OCI-LY1 (cell line): ENCODE data around the gene FAM221A.
"Not testable (repeated sequence)": the region's sequence is repeated elsewhere in the genome, so short reads cannot be mapped to it uniquely, and the experiment has no call there.

Source experiments
- H2AFZ ChIP-seq: fragments of 200-600 bp; sonication (generic), shearing (Covaris generic); 2 replicates; pipeline ENCODE4 v1.6.0; 2014; ENCODE audit warnings: antibody characterized with exemption, mild to moderate bottlenecking, low read length
- H3F3A ChIP-seq: fragments of 200-600 bp; sonication (generic), shearing (Covaris generic); 2 replicates; pipeline ENCODE4 v1.6.0; 2014; ENCODE audit warnings: mild to moderate bottlenecking, antibody characterized with exemption, low read length, moderate library complexity; ENCODE audit not compliant: insufficient read depth
- H3K27ac ChIP-seq: fragments of 200-600 bp; sonication (generic); 2 replicates; pipeline ENCODE4 v1.5.1; 2014; ENCODE audit warnings: low read length, mixed run types, mild to moderate bottlenecking, low read depth; ENCODE audit not compliant: poor library complexity, severe bottlenecking
- H3K27me3 ChIP-seq: fragments of 200-600 bp; sonication (generic); 2 replicates; pipeline ENCODE4 v1.6.0; 2014; ENCODE audit warnings: antibody characterized with exemption, mild to moderate bottlenecking, low read length, moderate library complexity; ENCODE audit not compliant: insufficient read depth
- H3K36me3 ChIP-seq: fragments of 200-600 bp; sonication (generic); 2 replicates; pipeline ENCODE4 v1.6.1; 2014; ENCODE audit warnings: mild to moderate bottlenecking, antibody characterized with exemption, low read length, moderate library complexity, mixed read lengths; ENCODE audit not compliant: insufficient read depth
- H3K4me1 ChIP-seq: fragments of 200-600 bp; sonication (generic); 2 replicates; pipeline ENCODE4 v1.5.1; 2014; ENCODE audit warnings: mild to moderate bottlenecking, low read length, moderate library complexity; ENCODE audit not compliant: insufficient read depth, severe bottlenecking
- H3K4me2 ChIP-seq: fragments of 200-600 bp; sonication (generic), shearing (Covaris generic); 2 replicates; pipeline ENCODE4 v1.6.1; 2014; ENCODE audit warnings: low read length
- H3K4me3 ChIP-seq: fragments of 200-600 bp; sonication (generic); 2 replicates; pipeline ENCODE4 v1.5.1; 2014; ENCODE audit warnings: low read length, low read depth, mild to moderate bottlenecking, mixed read lengths; ENCODE audit not compliant: poor library complexity, severe bottlenecking
- H3K79me2 ChIP-seq: fragments of 200-600 bp; shearing (Covaris generic); 2 replicates; pipeline ENCODE4 v1.6.1; 2016; ENCODE audit warnings: mixed run types, low read length, mixed read lengths; ENCODE audit not compliant: insufficient read depth
- H3K9ac ChIP-seq: fragments of 200-600 bp; sonication (generic), shearing (Covaris generic); 2 replicates; pipeline ENCODE4 v1.6.1; 2014; ENCODE audit warnings: mild to moderate bottlenecking, low read length, mixed read lengths
- H3K9me2 ChIP-seq: fragments of 200-600 bp; sonication (generic), shearing (Covaris generic); 2 replicates; pipeline ENCODE4 v1.6.1; 2014; ENCODE audit warnings: low read depth, mild to moderate bottlenecking, low read length, mixed read lengths
- H3K9me3 ChIP-seq: fragments of 200-600 bp; shearing (Covaris generic); 2 replicates; pipeline ENCODE4 v1.6.1; 2014; ENCODE audit warnings: low read length, mixed read lengths
- H4K20me1 ChIP-seq: fragments of 200-600 bp; sonication (generic), shearing (Covaris generic); 2 replicates; pipeline ENCODE4 v1.6.0; 2016; ENCODE audit warnings: mild to moderate bottlenecking, low read length; ENCODE audit not compliant: insufficient read depth
- CTCF ChIP-seq: fragments of 200-600 bp; sonication (generic), shearing (Covaris generic); IDR thresholded peaks from 2 replicates; pipeline ENCODE4 v1.5.1; 2017; ENCODE audit warnings: mild to moderate bottlenecking, antibody characterized with exemption, low read length, moderate library complexity, mixed read lengths
- EZH2 ChIP-seq: fragments of 200-600 bp; sonication (generic), shearing (Covaris generic); IDR thresholded peaks from 2 replicates; pipeline ENCODE4 v1.8.0; 2017; ENCODE audit warnings: borderline replicate concordance, mixed run types, mild to moderate bottlenecking, antibody characterized with exemption, low read length, moderate library complexity, mixed read lengths

Gene FAM221A

GRCh38 chr7:23680414-23681405, 711 bp downstream of the FAM221A start:
- no peaks in the 10 kb centered on the region for H3K79me2 ChIP-seq
- no peak for TF ChIP-seq CTCF
- no peak for TF ChIP-seq EZH2
- H3K4me3 ChIP-seq: peak overlapping the region; percentile 85
- H3K9me2 ChIP-seq: no peaks in the 10 kb centered on the region
- 0 out of 2 replicates have a peak, but pooled peaks cover 3% of the 10 kb centered on the region for H3K9me3 ChIP-seq
- no peaks in the 10 kb centered on the region; the same call in 1 of the 2 replicates for H3K36me3 ChIP-seq
- no peaks in the 10 kb centered on the region; the same call in 1 of the 2 replicates for H3K27me3 ChIP-seq
- H3F3A ChIP-seq: peaks cover 7% of the 10 kb centered on the region; the same call in 1 of the 2 replicates
- H4K20me1 ChIP-seq: no peaks in the 10 kb centered on the region
- peak overlapping the region; percentile 83 for H3K9ac ChIP-seq
- H2AFZ ChIP-seq: peak overlapping the region; percentile 68
- peaks cover 27% of the 10 kb centered on the region for H3K4me1 ChIP-seq
- peak overlapping the region; percentile 54 for H3K27ac ChIP-seq
- peak overlapping the region; percentile 88 for H3K4me2 ChIP-seq

GRCh38 chr7:23684041-23684440, 4.0 kb downstream of the FAM221A start:
- H3K9me2 ChIP-seq, H3F3A ChIP-seq, H3K4me3 ChIP-seq, H3K36me3 ChIP-seq, H3K4me2 ChIP-seq, H2AFZ ChIP-seq, H3K79me2 ChIP-seq, H3K9ac ChIP-seq, H3K27ac ChIP-seq, H3K9me3 ChIP-seq, H3K27me3 ChIP-seq, H4K20me1 ChIP-seq: not testable (repeated sequence)
- peaks cover 30% of the 10 kb centered on the region for H3K4me1 ChIP-seq

GRCh38 chr7:23685731-23686130, 5.7 kb downstream of the FAM221A start:
- Histone ChIP-seq H3K4me3 (no peak overlapping the region), H4K20me1 (no peaks in the 10 kb centered on the region), H3K9ac (peak overlapping the region; percentile 7; the same call in 1 of the 2 replicates), H2AFZ (no peak overlapping the region), H3K27me3 (no peaks in the 10 kb centered on the region), H3K9me3 (no peaks in the 10 kb centered on the region), H3F3A (peaks cover 7% of the 10 kb centered on the region; the same call in 1 of the 2 replicates), H3K9me2 (no peaks in the 10 kb centered on the region), H3K36me3 (peaks cover 18% of the 10 kb centered on the region; the same call in 1 of the 2 replicates), H3K4me2 (peak overlapping the region; percentile 34; the same call in 1 of the 2 replicates), H3K4me1 (peaks cover 18% of the 10 kb centered on the region), H3K79me2 (no peaks in the 10 kb centered on the region), H3K27ac (peak overlapping the region; percentile 19)
- TF ChIP-seq EZH2: no peak
- TF ChIP-seq CTCF: no peak
